Measurements from ENCODE around the gene SSX2IP. TPM values are rescaled to one million over a fixed set of nuclear protein-coding genes. Genes with fewer than 3 reads are reported as not detected.

Gene SSX2IP
- total RNA-seq, 4 donors from 2014 or later: 1.5 to 3.9 (median 3.2) TPM

- TF ChIP-seq CTCF (IDR thresholded peaks at IDR 0.05; ENCODE audit: low read depth): no peak
Measured at GRCh38 chr1:84613026-84613425, 77.2 kb downstream of the SSX2IP start.

- no peak for TF ChIP-seq CTCF (IDR thresholded peaks at IDR 0.05; ENCODE audit: low read depth)
Measured at GRCh38 chr1:84611796-84612195, 78.5 kb downstream of the SSX2IP start.

- no peak for TF ChIP-seq CTCF (IDR thresholded peaks at IDR 0.05; ENCODE audit: low read depth)
Measured at GRCh38 chr1:84611091-84611490, 79.2 kb downstream of the SSX2IP start.

GRCh38 chr1:84606977-84607376 is 83.3 kb downstream of the SSX2IP start:
- TF ChIP-seq CTCF (IDR thresholded peaks at IDR 0.05; ENCODE audit: low read depth): no peak

DNA sequence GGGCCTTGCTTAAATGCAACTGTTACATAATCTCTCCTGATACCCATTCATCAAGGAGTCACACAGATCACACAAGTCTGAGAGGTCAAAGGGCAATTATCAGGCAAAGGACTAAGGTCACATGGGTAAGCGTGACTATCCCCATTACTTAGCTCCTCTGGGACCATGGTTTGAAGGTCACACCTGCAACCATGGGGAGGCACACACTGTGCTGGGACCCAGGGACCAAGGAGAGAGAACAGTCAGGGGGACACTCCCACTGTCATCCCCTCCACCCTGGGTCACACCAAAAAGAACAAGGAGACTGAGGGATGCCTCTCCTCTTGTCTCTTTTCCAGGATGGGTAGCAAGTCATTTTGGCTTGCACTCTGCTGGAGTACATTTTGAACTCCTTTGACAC is 85.1 kb downstream of the SSX2IP start:
- TF ChIP-seq CTCF (IDR thresholded peaks at IDR 0.05; ENCODE audit: low read depth): no peak

DNA sequence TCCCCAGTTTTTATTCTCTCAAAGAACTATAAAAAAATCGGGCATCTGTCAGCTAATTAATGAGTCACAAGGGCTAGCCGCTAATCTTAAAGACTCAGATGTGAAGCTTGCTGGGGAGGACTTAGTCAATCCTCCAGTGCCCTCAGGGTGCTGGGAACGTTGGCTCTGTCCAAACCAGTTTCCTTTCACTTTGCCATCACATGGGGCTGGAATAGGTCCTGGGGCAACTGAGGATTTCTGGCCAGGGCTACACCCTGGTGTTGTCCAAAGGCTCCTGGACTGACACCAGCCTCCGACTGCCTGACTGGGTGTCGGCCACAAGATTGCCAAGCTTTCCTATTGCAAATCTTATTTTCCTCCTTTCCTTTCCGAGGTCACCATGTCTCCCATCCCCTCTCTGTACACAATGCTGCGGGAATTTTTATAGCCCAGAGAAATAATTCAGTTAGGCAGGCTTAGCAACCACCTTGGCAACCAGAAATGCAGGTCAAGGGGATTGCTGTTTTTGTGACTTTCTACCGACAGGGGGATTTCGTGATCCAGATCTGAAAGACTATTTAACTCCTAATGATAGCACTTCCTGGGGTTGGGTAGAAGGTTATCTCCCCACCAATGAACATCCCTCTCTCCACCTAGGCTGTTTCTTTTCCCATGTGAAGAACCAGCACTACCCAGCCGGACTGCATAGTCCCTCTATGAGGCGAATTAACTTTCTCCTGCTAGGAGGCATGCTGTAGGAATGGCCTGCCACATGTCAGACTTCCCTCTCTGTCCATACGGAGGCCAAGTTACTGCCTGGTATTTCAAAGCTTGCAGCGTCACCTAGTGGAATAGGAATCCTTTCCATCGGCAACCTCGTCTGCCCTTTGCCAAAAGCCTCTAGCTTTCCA is 86.1 kb downstream of the SSX2IP start:
- TF ChIP-seq CTCF (IDR thresholded peaks at IDR 0.05; ENCODE audit: low read depth): no peak

GRCh38 chr1:84603223-84603622 is 87.0 kb downstream of the SSX2IP start:
- no peak for TF ChIP-seq CTCF (IDR thresholded peaks at IDR 0.05; ENCODE audit: low read depth)
